Measurements from ENCODE around the gene KIF1A.

Gene KIF1A

GRCh38 chr2:240732184-240732583 is 87.8 kb downstream of the KIF1A start:
- Histone ChIP-seq H3K36me3 (ENCODE audit: control insufficient read depth, insufficient read depth, low read length) (no peaks in the 10 kb centered on the region), H3K27me3 (replicated peaks; ENCODE audit: control insufficient read depth, insufficient read depth, low read length) (no peaks in the 10 kb centered on the region), H3K4me3 (replicated peaks; ENCODE audit: low read depth, low read length) (no peak overlapping the region)
- TF ChIP-seq CTCF (IDR thresholded peaks at IDR 0.05; ENCODE audit: insufficient read depth, low read length, poor library complexity, severe bottlenecking), result no peak
- no peak for DNase-seq (ENCODE audit: extremely low read depth, insufficient read length)

GRCh38 chr2:240731178-240731545 is 88.9 kb downstream of the KIF1A start:
- H3K36me3 ChIP-seq (ENCODE audit: control insufficient read depth, insufficient read depth, low read length), result no peaks in the 10 kb centered on the region
- DNase-seq (ENCODE audit: extremely low read depth, insufficient read length), result no peak

GRCh38 chr2:240730501-240731177 is 89.4 kb downstream of the KIF1A start:
- no peak for DNase-seq (ENCODE audit: extremely low read depth, insufficient read length)
- Histone ChIP-seq H3K4me3 (replicated peaks; ENCODE audit: low read depth, low read length) (no peak overlapping the region), H3K36me3 (ENCODE audit: control insufficient read depth, insufficient read depth, low read length) (no peaks in the 10 kb centered on the region), H3K27me3 (replicated peaks; ENCODE audit: control insufficient read depth, insufficient read depth, low read length) (no peaks in the 10 kb centered on the region)
- TF ChIP-seq CTCF (IDR thresholded peaks at IDR 0.05; ENCODE audit: insufficient read depth, low read length, poor library complexity, severe bottlenecking), result no peak

More at GRCh38 chr2:240731178-240731545, 88.9 kb downstream of the KIF1A start:
- Histone ChIP-seq H3K27me3 (replicated peaks; ENCODE audit: control insufficient read depth, insufficient read depth, low read length) (no peaks in the 10 kb centered on the region), H3K4me3 (replicated peaks; ENCODE audit: low read depth, low read length) (no peak overlapping the region)
- TF ChIP-seq CTCF (IDR thresholded peaks at IDR 0.05; ENCODE audit: insufficient read depth, low read length, poor library complexity, severe bottlenecking), result no peak

GRCh38 chr2:240728827-240729226 is 91.2 kb downstream of the KIF1A start:
- Histone ChIP-seq H3K36me3 (ENCODE audit: control insufficient read depth, insufficient read depth, low read length) (no peaks in the 10 kb centered on the region), H3K27me3 (replicated peaks; ENCODE audit: control insufficient read depth, insufficient read depth, low read length) (no peaks in the 10 kb centered on the region), H3K4me3 (replicated peaks; ENCODE audit: low read depth, low read length) (no peak overlapping the region)
- DNase-seq (ENCODE audit: extremely low read depth, insufficient read length), result no peak
- TF ChIP-seq CTCF (IDR thresholded peaks at IDR 0.05; ENCODE audit: insufficient read depth, low read length, poor library complexity, severe bottlenecking), result no peak

- TF ChIP-seq CTCF (IDR thresholded peaks at IDR 0.05; ENCODE audit: insufficient read depth, low read length, poor library complexity, severe bottlenecking), result no peak
- H3K27me3 ChIP-seq (replicated peaks; ENCODE audit: control insufficient read depth, insufficient read depth, low read length), result no peaks in the 10 kb centered on the region
- no peaks in the 10 kb centered on the region for H3K36me3 ChIP-seq (ENCODE audit: control insufficient read depth, insufficient read depth, low read length)
- H3K4me3 ChIP-seq (replicated peaks; ENCODE audit: low read depth, low read length), result no peak overlapping the region
- DNase-seq (ENCODE audit: extremely low read depth, insufficient read length), result no peak
Measured at GRCh38 chr2:240728361-240728760, 91.7 kb downstream of the KIF1A start.

GRCh38 chr2:240727913-240728312 is 92.1 kb downstream of the KIF1A start:
- DNase-seq (ENCODE audit: extremely low read depth, insufficient read length), result no peak
- no peak for TF ChIP-seq CTCF (IDR thresholded peaks at IDR 0.05; ENCODE audit: insufficient read depth, low read length, poor library complexity, severe bottlenecking)
- no peak overlapping the region for H3K4me3 ChIP-seq (replicated peaks; ENCODE audit: low read depth, low read length)
- H3K36me3 ChIP-seq (ENCODE audit: control insufficient read depth, insufficient read depth, low read length), result no peaks in the 10 kb centered on the region
- H3K27me3 ChIP-seq (replicated peaks; ENCODE audit: control insufficient read depth, insufficient read depth, low read length), result no peaks in the 10 kb centered on the region

Measured in GM06990 (cell line).